Effector CD4-positive, alpha-beta T cell (primary cell): ENCODE measurements around the gene AUH.

Experiments
- DNase-seq: peaks from one replicate; pipeline ENCODE4 v3.0.0-alpha.2; 2020

Gene AUH

DNA sequence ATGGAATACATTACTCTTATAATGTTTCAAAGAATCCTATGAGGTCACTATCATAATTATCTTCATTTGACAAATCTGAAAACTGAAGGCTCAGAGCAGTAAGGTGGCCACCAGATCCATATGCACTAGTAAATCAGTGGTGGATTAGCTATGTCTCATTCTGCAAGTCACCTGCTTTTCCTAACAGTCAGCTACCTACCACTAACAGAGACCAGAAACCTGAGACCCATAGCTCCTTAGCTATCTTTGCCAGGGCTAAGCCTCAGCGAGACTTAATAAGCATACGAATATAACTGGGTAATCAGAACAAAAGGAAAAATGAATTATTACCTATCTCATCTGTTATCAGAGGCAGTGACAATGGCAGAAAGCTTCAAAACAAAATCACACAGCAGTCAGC is 118.7 kb downstream of the AUH start:
- no peak for DNase-seq

DNA sequence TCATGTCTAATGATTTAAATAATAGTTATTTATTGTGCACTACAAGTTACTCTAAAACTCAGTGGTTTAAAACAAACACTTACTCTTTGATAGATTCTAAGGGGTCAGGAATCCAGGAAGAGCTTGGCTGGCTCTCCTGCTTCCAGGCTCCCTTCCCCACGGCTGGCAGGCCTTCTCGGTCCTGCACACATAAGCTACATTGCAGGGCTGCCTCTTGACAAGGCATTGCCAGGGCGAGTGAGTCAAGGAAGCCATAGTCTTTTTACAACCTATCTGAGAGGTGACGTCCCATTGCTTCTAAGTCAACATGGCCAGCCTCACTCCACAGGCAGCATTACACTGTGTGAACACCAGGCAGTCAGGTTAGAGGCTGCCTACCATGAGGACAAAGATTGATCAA is 119.8 kb downstream of the AUH start:
- DNase-seq = no peak

DNA sequence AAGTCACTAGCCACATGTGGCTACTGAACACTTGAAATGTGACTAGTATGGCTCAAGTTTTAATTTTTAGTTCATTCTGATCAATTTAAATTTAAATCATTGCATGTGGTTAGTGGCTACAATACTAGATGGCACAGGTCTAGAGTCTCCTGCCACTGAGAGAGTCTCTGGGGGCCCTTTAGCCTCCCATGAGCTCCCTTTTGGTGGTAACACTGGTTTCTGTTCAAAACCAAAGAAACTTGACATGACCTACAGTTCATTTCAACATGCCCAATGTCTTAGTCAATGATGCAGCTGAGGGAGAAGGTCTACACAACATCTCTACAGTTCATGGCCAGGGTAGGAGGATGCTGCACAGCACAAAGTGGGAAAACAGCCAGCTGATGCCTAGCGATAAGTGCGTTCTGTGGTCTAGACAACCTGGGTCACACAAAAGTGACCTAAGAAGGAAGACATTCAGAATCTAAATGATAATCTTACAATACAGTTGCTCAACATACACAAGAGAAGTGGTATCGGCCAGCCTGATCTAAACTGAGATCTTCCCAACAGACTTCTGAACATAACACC is 121.0 kb downstream of the AUH start:
- DNase-seq = no peak

DNA sequence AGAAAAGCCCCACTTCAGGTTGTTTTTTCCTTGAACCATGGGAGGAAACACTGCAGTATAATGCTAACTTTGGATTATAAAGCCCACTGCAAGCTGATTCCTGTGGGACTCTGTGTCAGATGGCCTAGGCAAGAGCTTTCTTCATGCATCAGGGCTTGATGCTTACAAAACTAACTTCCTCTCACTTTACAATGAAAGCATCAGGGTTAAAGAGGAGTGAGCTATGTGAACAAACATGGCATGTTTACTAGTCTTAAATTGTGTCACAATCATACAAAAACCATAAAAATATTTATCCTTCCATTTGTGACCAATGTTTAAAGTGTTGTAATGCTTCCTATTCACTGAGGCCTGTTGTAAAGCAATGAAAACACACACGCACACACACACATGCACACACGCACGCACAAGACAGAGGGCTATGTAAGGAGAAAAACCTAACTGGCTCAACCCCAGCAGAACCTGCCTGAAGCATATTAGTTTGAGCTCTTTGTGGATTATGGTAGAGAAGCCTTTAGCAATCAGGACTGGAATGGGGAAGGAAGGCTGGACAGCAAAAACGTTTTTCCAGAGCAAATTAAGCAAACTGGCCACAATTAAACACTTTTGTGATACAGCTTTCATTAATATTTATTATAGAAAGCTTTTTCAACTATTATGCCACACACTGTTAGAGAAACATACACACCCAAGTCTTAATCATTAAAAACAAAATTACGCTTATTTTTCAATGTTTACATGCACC is 122.2 kb downstream of the AUH start:
- no peak for DNase-seq

DNA sequence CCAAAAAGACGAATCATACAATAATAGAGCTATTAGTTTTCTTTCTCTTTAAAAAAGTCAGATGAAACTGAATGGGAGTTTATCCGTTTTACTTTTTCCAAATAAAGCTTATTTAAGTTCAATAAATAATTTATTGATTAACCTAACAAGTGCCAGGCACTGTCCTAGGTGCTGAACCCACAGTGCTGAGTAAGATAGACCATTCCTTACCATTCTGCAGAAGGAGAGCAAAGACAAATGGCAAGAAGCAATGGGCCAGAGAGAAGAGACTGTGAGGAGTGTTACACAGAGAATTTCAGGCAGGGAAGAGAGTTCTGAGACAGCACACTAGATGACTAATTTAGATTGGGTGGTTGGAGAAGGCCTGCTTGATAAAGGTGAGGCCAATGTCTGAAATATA is 127.2 kb downstream of the AUH start:
- DNase-seq = no peak

DNA sequence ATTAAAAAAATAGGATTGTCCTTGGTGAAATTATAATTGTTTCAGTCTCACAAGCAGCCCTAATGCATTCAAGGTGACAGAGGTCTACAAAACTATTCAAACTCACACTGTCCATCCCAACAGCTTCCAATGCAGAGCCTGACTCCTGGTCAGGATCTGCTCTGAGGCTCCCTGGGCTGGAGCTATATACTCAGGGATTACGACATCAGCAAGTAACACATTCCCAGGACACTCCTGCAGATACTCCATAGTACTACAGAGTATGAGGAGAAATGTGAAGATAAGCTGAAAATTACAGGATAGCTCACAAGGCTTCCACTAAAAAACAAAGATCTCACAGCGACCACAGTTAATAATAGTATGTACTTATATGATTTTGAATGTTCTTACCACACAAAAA is 130.1 kb downstream of the AUH start:
- DNase-seq = no peak

DNA sequence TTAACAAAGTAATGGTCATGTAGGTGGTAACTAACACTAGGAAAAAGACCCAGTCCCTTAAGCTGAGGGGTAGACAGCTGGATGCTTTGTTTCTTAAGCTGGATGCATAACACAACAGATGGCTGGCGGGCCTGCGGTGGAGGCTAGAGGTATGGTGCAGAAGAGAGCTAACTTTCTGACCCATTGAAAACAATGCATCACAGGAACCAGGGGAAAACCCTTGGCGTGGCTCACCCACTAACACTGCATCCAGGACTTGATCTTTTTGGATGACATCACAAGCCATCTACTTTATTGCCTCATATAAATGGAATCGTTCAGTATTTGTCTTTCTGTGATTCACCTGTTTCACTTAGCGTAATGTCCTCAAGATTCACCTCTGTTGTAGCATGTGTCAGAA is 138.7 kb downstream of the AUH start:
- DNase-seq = no peak

DNA sequence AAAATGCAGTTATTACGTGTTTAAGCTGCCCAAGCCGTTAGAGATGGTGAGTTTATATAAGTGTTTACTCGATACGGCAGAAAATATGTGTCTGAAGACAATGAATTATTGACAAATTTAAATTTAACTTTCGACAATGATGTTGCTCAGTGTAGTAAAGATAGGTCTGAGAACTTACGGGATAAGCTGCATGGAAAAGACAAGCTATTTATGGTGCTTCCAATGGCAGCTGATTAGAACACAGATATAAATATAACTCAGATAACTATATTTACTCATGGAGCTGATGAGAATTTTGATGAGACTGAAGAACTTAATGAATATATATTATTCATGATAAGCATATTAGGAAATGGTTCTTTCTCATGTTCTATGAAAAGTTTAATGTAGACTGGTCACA is 139.3 kb downstream of the AUH start:
- no peak for DNase-seq

DNA sequence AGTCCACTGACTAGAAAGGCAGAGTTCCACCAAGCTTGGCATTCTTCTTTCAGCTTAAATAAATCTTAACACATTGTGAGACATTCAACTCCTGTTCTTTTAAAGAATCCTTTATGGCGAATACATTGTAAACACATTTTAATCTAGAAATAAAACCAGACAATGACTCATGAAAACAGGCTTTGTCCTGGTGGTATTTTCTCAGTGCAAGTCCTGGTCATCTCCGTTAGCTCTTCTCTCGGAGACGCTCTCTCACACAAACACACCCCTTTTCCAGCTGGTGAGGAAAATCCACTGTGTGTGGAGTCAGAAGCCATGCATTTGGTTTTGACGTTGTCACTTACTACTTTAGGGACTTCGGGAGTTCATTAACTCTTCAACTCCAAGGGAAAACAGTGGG is 140.4 kb downstream of the AUH start:
- DNase-seq = no peak

DNA sequence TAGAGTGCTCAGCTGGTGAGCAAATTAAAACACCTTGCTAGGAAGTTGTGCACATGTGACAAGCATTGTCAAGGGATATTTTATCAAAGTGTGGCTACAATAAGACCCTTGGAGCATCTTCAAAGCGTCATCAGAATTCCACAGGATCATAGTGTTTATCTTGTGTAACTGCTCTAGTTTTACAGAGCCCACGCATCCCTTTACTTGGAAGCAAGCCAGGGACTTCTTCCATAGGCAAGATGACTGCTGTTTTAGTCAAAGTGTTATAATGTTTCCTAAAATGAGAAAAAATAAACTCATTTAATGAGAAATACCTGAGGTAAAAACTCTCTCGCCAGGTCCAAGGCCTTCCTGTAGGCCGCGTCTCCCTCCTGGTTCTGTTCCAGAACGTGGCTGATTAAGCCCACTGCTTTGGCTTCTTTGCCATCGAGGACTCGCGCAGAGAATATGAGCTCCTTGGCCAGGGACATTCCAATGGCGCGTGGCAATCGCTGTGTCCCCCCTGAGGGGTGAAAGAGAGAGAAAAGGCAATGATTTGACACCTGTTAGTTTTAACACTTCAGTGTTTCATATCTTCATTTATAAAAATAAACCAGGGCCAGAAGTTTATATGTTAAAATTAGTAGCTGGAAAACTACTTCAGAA is 141.1 kb downstream of the AUH start:
- DNase-seq = no peak

DNA sequence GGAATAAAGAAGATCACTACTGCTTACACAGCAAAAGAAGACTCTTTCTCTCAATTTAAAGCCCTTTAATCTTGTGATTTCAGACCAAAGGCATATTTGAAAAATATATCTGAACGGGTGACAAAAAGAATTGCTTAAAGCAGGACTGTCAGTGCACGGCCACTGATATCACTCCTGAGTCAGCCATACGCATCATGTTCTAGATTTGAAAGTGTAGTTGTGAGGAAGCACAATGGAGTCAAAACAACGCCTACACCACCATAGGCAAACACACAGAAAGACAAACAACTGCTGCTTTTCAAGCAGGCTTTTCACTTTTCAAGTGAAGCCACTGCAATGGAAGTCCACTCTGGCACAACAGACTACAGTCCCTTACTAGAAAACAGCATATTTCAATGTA is 141.7 kb downstream of the AUH start:
- no peak for DNase-seq

DNA sequence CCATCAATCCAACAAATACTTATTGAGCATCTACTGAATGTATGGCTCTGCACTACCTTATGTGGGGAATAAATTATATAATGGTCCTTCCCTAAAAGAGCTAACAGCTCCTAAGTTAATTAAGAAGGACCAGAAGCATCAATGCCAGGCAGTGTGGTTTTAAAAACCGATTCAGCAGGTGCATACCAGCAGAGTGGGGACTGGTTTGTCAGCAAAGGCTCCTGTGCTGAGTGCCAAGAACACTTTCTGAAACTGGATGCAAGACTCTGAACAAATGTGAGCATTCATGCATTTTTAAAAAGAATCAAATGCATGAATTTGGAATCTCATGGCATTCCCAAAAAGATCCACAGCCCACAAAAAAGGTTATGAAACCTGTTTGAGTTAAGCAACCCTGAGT is 142.2 kb downstream of the AUH start:
- DNase-seq = no peak

DNA sequence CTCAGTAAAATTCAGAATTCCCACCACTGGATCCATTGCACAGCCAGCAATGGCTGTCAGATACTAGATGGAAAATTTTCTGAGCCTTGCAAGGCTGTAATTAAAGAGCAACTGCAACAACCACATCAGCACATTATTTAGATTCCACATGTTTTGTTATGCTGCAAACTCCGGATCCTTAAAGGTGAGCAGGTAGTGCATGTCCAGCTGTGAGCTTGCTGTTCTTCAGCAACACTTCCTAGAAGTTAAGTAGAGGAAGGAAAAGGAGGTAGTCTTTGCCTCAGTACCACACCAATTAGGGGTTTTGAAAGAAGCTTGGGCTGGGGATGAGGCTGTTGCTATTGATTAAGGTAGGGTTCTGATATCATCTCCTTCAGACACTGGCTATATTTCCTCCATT is 144.3 kb downstream of the AUH start:
- no peak for DNase-seq

DNA sequence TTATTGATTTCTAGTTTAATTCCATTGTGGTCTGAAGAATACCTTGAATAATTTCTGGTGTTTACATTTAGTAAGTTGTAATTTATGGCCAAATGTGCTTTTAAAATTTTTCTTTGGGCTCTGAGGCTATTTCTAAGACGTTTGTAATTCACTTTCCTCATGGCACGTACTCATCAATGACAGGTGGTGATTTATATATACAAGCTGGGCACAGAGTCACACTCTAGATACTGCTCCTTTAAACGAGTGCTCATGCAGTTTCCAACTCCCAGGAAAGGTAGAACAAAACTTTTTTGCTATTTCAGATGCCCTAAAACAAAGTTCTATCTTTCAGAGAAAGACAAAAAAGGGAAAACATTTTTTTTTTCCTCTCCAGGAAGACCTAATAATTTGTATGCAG is 146.9 kb downstream of the AUH start:
- DNase-seq = no peak

DNA sequence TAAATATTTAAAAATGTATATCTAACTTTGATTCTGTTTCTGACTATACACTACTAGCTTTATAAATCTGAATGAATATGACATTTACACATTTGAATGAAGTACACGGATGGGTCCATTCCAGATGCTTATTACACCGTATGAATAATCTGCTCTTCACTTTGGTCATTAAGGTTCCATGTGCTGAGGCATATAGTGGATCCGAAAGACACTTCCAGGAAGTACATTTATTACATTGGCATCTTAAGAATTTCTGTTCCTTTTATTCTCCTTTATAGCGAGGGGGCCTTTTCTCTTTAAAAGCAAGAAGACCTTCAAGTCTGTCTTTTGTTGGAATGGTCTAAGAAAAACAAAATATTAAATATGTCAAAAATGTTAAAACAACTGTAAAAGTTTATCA is 147.6 kb downstream of the AUH start:
- DNase-seq = no peak

DNA sequence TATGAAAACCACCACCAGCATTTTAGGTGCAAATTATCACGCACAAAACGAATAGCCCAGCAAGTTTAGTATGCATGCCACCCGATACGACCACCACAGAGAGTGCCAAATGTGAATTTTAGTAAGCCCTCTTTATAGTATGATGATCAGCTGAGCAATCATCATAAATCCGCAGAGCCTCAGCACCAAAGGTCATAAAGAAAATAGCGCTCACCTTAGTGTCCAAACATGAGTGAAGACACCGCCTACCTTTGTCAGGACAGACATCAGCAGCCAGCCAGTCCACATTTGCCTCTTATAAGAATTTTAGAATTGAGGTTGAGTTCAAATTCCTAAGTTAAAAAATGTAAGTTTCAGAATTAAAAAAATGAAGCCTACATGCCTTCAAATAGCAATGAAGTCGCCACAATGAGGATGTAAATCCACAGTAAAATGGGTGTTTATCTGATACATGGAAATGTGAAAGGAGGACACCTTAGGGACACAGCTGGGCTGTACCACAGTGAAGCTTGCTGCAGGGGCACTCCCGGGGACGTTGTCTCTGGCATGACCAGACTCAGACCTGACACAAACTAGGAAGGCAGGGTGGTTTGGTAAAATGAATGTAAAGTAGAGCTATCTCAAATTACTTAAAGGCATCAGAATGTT is 149.0 kb downstream of the AUH start:
- no peak for DNase-seq

DNA sequence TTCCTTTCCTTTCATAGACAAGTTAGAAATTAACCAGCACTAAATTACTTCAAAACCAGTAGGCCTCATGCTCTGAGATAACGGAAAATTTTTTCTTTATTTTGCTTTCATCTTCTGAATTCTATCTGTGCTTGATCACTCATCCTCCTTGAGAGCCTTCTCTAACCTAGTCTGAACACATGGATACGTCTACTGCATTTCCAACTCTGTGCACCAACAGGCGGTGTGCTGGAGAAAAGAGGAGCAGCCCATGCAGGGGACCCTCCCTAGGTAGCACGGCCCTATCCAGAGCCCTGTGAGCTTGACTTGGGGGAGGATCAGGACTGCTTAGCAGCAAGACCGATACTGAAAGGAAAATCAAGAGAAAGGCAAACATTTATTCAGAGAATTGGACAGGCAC is 149.8 kb downstream of the AUH start:
- DNase-seq = no peak

DNA sequence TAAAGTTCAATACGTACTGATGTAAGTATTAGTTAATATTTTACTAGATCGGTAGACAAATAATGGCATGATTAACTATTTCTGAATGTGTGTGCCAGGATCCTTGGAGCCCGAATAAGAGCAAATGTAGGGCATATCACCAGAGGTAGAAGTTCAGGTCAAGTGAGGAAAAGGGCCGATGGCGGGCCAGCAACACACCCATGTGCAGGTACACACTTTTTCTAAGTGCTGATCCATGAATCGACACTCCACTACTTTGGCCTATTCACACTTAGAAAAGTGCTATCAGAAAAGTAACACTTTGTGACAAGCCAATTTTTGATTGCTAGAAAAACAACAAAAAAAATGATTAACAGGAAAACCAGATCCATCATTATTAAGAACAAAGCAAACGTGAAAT is 150.3 kb downstream of the AUH start:
- no peak for DNase-seq

DNA sequence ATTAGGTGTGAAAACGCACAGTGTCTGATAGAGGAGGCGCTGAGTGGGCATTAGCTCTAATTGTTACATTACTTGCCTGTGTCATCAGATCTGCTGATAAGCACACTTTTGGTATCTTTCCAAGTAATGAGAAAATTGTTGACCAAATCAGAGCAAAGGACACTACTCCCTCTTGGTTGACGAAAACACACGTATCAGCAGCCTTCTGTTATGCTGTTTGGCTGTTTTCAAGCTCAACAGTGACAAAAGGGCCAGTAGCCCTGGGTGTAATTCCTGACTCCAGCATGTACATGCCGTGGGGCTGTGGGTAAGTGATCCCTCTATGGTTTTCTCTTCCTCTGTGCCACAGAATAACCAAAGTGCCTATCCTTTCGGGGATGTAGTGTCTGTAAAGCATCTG is 151.4 kb downstream of the AUH start:
- no peak for DNase-seq

DNA sequence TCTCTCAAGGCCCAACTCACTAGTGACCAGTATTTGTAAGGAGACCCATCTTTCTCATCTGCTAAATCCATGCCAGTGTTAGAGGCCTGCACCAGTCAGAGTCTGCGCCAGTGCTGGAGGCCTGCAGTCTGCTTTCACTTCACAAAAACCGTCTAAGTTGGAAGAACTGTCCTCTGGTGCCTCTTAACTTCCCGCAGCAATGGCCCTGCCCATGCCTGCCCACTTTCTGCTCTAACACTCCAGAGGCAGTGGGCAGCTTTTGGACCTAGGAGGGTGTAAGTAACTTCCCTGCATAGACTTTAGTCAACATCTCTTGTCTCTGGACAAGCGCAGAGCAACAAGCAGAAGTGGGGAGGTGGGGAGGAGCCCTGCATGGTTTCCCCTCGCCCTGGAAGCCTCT is 152.9 kb downstream of the AUH start:
- no peak for DNase-seq

DNA sequence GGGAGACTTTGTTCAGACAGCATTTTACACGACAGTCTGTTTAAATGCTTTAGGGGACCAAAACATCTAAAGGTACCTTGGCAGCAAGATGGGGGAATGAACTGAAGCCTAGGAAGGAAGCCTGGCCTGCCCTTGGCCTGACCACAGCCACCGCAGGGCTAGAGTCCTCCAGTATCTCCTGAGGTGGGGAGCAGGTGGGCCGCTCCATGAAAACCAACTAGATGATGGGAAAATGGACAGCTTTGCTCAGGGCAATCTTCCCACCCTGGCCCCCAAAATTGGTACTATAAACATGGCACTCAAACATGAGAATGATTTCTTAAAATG is 153.3 kb downstream of the AUH start:
- no peak for DNase-seq

DNA sequence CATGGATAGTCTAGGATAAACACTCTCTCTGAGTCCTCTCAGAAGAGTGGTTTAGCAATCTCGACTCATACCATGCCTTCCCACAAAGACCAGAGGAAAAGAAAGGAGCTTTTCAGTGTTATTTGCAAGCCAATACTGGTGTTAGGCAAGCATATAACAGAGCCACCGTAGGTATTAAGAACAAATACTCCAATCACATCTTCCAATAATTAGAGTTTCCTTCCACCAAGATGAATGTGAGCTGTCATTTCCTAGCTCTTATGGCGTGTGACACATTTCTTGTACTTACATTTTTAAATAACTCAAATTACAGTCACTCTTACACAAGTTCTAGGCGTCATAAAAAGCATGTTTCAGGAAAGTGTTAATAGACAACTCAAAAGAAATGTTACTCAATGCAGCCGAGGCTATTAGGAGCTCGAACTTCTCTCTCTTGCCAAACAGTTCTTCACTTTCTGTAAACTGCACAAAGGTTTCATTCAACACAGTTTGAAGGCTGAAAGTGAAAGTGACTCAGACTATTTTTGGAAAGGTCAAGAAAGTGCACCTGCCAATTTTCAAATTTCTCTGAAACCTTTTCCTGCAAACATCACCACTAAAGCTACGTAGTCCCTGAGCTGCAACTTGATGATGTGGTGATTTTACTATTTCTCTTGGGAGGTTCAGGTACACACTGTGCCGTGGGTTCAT is 153.8 kb downstream of the AUH start:
- no peak for DNase-seq

DNA sequence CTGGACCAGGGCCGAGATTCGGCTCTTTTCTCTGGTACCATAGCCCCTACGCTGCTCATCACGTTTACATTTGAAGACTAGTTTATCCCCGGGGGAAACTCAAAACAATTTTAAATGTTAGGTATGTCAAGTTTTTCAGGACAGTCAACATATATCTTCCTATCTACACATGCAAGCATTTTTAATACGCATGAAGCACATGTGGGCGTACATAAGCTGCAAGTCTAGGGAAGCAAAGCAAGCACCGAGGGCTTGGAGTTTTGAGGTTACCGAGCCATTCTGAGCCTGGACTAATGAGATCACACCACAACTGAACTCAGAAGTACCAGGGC is 154.4 kb downstream of the AUH start:
- no peak for DNase-seq

DNA sequence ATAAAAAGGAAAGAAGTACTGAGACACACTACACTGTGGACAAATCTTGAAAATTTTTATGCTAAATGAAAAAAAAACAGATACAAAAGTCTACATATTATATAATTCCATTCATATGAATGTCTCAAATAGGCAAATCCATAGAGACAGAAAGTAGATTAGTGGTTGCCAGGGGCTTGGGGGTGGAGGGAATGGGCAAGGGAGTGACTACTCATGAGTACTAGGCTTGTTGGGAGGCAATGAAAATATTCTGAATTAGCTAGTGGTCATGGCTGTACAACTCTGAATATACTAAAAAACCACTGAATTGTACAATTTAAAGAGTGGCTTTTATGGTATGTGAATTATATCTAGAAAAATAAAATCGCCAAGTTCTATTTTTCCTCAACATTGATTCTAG is 154.9 kb downstream of the AUH start:
- no peak for DNase-seq
